H7 (cell line): ENCODE results near the gene IRX1. TPM values are rescaled to one million over a fixed set of nuclear protein-coding genes. Genes with fewer than 3 reads are reported as not detected.

ENCODE experiments used
- DNase-seq: peaks from one replicate; pipeline ENCODE4 v3.0.0; 2012
- H3K27me3 ChIP-seq: 2 replicates; pipeline ENCODE4 v1.6.0; 2011; ENCODE audit warnings: mild to moderate bottlenecking, low read length; ENCODE audit not compliant: control insufficient read depth, insufficient read depth
- H3K36me3 ChIP-seq: replicated peaks from 2 replicates; pipeline ENCODE4 v1.5.1; 2011; ENCODE audit warnings: low read length; ENCODE audit not compliant: control insufficient read depth, insufficient read depth
- H3K4me3 ChIP-seq: 2 replicates; pipeline ENCODE4 v1.5.1; 2011; ENCODE audit warnings: low read depth, mild to moderate bottlenecking, control low read depth, low read length, moderate library complexity; ENCODE audit not compliant: insufficient read depth
- total RNA-seq: library from RNA; depleted of rRNA; stranded (reverse); fragments of >200 nt; shearing (Covaris generic); gene quantifications from 2 replicates; pipeline ENCODE4 v1.2.3, GENCODE V29; 2014; rRNA removed

IRX1 gene
- total RNA-seq = 1.7 and 2.7 TPM in 2 replicates

- Histone ChIP-seq H3K27me3 (peaks cover 97% of the 10 kb centered on the region), H3K4me3 (peak within 1 kb of the TSS; percentile 37), H3K36me3 (no peaks in the 10 kb centered on the region)
- DNase-seq = peak; percentile 96
These were observed at the start of gene IRX1 for GRCh38 chr5:3595006-3595961. TSS of gene IRX1 (plus strand) at chr5:3595832. CDS start at chr5:3596106, 274 bp downstream.

- no peaks in the 10 kb centered on the region for H3K36me3 ChIP-seq
- H3K4me3 ChIP-seq = no peak overlapping the region
- no peak for DNase-seq
- no peaks in the 10 kb centered on the region for H3K27me3 ChIP-seq
These were observed 49.6 kb upstream of the IRX1 start for GRCh38 chr5:3546028-3546427.

- Histone ChIP-seq H3K4me3 (no peak overlapping the region), H3K36me3 (no peaks in the 10 kb centered on the region), H3K27me3 (no peaks in the 10 kb centered on the region; the same call in 1 of the 2 replicates)
- DNase-seq = no peak
These were observed 31.5 kb upstream of the IRX1 start for GRCh38 chr5:3564116-3564515.

GRCh38 chr5:3564827-3565518 is 30.7 kb upstream of the IRX1 start:
- H3K4me3 ChIP-seq = no peak overlapping the region
- H3K36me3 ChIP-seq = no peaks in the 10 kb centered on the region
- no peaks in the 10 kb centered on the region; the same call in 1 of the 2 replicates for H3K27me3 ChIP-seq
- DNase-seq = no peak

- Histone ChIP-seq H3K27me3 (peaks cover 34% of the 10 kb centered on the region), H3K4me3 (no peak overlapping the region), H3K36me3 (no peaks in the 10 kb centered on the region)
- DNase-seq = no peak
These were observed 10.7 kb upstream of the IRX1 start for GRCh38 chr5:3584724-3585531.

GRCh38 chr5:3590161-3590966 is 5.3 kb upstream of the IRX1 start:
- H3K4me3 ChIP-seq = no peak overlapping the region
- H3K27me3 ChIP-seq = peaks cover 85% of the 10 kb centered on the region
- DNase-seq = peak; percentile 76
- H3K36me3 ChIP-seq = no peaks in the 10 kb centered on the region

- DNase-seq = peak; percentile 71
- Histone ChIP-seq H3K4me3 (no peak overlapping the region; the same call in 1 of the 2 replicates), H3K27me3 (peaks cover 91% of the 10 kb centered on the region), H3K36me3 (no peaks in the 10 kb centered on the region)
These were observed 4.4 kb upstream of the IRX1 start for GRCh38 chr5:3590967-3591900.

GRCh38 chr5:3592298-3592697 is 3.3 kb upstream of the IRX1 start:
- Histone ChIP-seq H3K4me3 (no peak overlapping the region), H3K36me3 (no peaks in the 10 kb centered on the region), H3K27me3 (peaks cover 96% of the 10 kb centered on the region)
- DNase-seq = peak; percentile 88

- peak; percentile 63 for DNase-seq
- Histone ChIP-seq H3K27me3 (peaks cover 97% of the 10 kb centered on the region), H3K4me3 (peak overlapping the region; percentile 37), H3K36me3 (no peaks in the 10 kb centered on the region)
These were observed 1.7 kb upstream of the IRX1 start for GRCh38 chr5:3593771-3594509.

- H3K27me3 ChIP-seq = peaks cover 97% of the 10 kb centered on the region
- H3K36me3 ChIP-seq = no peaks in the 10 kb centered on the region
- peak overlapping the region; percentile 37 for H3K4me3 ChIP-seq
- DNase-seq = peak; percentile 88
These were observed 1.1 kb upstream of the IRX1 start for GRCh38 chr5:3594510-3595005.

GRCh38 chr5:3596261-3596825 is 711 bp downstream of the IRX1 start:
- peaks cover 97% of the 10 kb centered on the region for H3K27me3 ChIP-seq
- peak; percentile 79 for DNase-seq
- no peaks in the 10 kb centered on the region for H3K36me3 ChIP-seq
- peak overlapping the region; percentile 31 for H3K4me3 ChIP-seq

- Histone ChIP-seq H3K4me3 (peak overlapping the region; percentile 31), H3K27me3 (peaks cover 97% of the 10 kb centered on the region), H3K36me3 (no peaks in the 10 kb centered on the region)
- DNase-seq = no peak
These were observed 1.2 kb downstream of the IRX1 start for GRCh38 chr5:3596857-3597166.
